MCF 10A (cell line): ENCODE data around the gene AJM1. TPM values are rescaled to one million over a fixed set of nuclear protein-coding genes. Genes with fewer than 3 reads are reported as not detected.

Experiments
- BruUV-seq: library from RNA; stranded (reverse); fragments of 400-500 nt; replicated peaks from 2 replicates; lab custom pipeline; 2021; lab: Mats Ljungman, UMichigan
- CTCF ChIA-PET: fragments of 300-600 bp; sonication (Branson Sonifier 250); formaldehyde crosslinking; extraction: SDS; loops from one replicate; lab custom pipeline; 2021; ENCODE audit warnings: antibody characterized with exemption, inconsistent platforms; lab: Yijun Ruan, JAX
- POLR2A ChIA-PET: fragments of 300-600, 350-650 bp; sonication (Branson Sonifier 250); formaldehyde crosslinking; extraction: SDS; loops from one replicate; lab custom pipeline; 2020; ENCODE audit warnings: antibody characterized with exemption, inconsistent platforms; lab: Yijun Ruan, JAX
- DNase-seq: peaks from one replicate; pipeline ENCODE4 v3.0.0-alpha.2; 2018; ENCODE audit not compliant: unreplicated experiment
- H3K27ac Mint-ChIP-seq: one replicate; pipeline ENCODE4 v1.8.0; 2022; ENCODE audit warnings: mild to moderate bottlenecking, low read depth, mixed read lengths; ENCODE audit not compliant: unreplicated experiment
- H3K27me3 Mint-ChIP-seq: one replicate; pipeline ENCODE4 v1.8.0; 2022; ENCODE audit warnings: mixed read lengths; ENCODE audit not compliant: insufficient read depth, unreplicated experiment
- H3K36me3 Mint-ChIP-seq: one replicate; pipeline ENCODE4 v1.8.0; 2022; ENCODE audit warnings: mild to moderate bottlenecking, moderate library complexity, mixed read lengths; ENCODE audit not compliant: insufficient read depth, unreplicated experiment
- H3K4me1 Mint-ChIP-seq: one replicate; pipeline ENCODE4 v1.8.0; 2022; ENCODE audit warnings: mixed read lengths; ENCODE audit not compliant: insufficient read depth, unreplicated experiment
- H3K4me3 Mint-ChIP-seq: one replicate; pipeline ENCODE4 v1.8.0; 2022; ENCODE audit warnings: mild to moderate bottlenecking, moderate library complexity, mixed read lengths; ENCODE audit not compliant: unreplicated experiment
- H3K9me3 Mint-ChIP-seq: one replicate; pipeline ENCODE4 v1.8.0; 2022; ENCODE audit warnings: mixed read lengths; ENCODE audit not compliant: unreplicated experiment
- intact Hi-C: fragments of 100-400 bp; cut with micrococcal nuclease; formaldehyde crosslinking; loops from 2 replicates; pipeline ENCODE4 v1.14.1; 2022
- total RNA-seq: library from RNA; stranded (reverse); gene quantifications from 2 replicates; pipeline ENCODE4 v1.2.3, GENCODE V29; 2022
- TF ChIP-seq, protein P1 (sequence below): fragments of 200-600 bp; IDR thresholded peaks from one replicate; pipeline ENCODE4 v1.8.0; 2022; ENCODE audit warnings: antibody characterized with exemption, mild to moderate bottlenecking; ENCODE audit not compliant: unreplicated experiment

The AJM1 gene
- total RNA-seq, 1 experiment from 2014 or later: 5.7 TPM

GRCh38 chr9:136858452-136858843 lies 16.2 kb downstream of the AJM1 start:
- H3K9me3 Mint-ChIP-seq: no peaks in the 10 kb centered on the region
- no peak overlapping the region for H3K27ac Mint-ChIP-seq
- ChIA-PET CTCF (interaction anchor here (0.6 kb wide), 1 partner anchor 122 kb away, joined by 3 read pairs; no protein-coding TSS in a partner anchor), POLR2A (no interaction called here)
- BruUV-seq: no TSS peak
- peaks cover 14% of the 10 kb centered on the region for H3K36me3 Mint-ChIP-seq
- no peaks in the 10 kb centered on the region for H3K4me1 Mint-ChIP-seq
- intact Hi-C loops: no loop called here
- TF ChIP-seq, protein P1, sequence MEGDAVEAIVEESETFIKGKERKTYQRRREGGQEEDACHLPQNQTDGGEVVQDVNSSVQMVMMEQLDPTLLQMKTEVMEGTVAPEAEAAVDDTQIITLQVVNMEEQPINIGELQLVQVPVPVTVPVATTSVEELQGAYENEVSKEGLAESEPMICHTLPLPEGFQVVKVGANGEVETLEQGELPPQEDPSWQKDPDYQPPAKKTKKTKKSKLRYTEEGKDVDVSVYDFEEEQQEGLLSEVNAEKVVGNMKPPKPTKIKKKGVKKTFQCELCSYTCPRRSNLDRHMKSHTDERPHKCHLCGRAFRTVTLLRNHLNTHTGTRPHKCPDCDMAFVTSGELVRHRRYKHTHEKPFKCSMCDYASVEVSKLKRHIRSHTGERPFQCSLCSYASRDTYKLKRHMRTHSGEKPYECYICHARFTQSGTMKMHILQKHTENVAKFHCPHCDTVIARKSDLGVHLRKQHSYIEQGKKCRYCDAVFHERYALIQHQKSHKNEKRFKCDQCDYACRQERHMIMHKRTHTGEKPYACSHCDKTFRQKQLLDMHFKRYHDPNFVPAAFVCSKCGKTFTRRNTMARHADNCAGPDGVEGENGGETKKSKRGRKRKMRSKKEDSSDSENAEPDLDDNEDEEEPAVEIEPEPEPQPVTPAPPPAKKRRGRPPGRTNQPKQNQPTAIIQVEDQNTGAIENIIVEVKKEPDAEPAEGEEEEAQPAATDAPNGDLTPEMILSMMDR: no peak
- no peak overlapping the region for H3K4me3 Mint-ChIP-seq
- H3K27me3 Mint-ChIP-seq: no peaks in the 10 kb centered on the region
- no peak for DNase-seq

- TF ChIP-seq, protein P1: no peak
- H3K4me1 Mint-ChIP-seq: no peaks in the 10 kb centered on the region
- peaks cover 20% of the 10 kb centered on the region for H3K36me3 Mint-ChIP-seq
- intact Hi-C loops: no loop called here
- no peaks in the 10 kb centered on the region for H3K9me3 Mint-ChIP-seq
- peak overlapping the region; percentile 9 for H3K27ac Mint-ChIP-seq
- no peak overlapping the region for H3K4me3 Mint-ChIP-seq
- ChIA-PET CTCF (interaction anchor here (0.6 kb wide), 1 partner anchor 122 kb away, joined by 3 read pairs; no protein-coding TSS in a partner anchor), POLR2A (interaction anchor here (0.7 to 2.3 kb wide), 3 partner anchors 9 to 80 kb away, joined by 4 to 6 read pairs (median 4); no protein-coding TSS in a partner anchor)
- peak; percentile 77 for DNase-seq
- no TSS peak for BruUV-seq
- no peaks in the 10 kb centered on the region for H3K27me3 Mint-ChIP-seq
Measured at GRCh38 chr9:136858844-136859757, 16.8 kb downstream of the AJM1 start.

GRCh38 chr9:136860529-136860928 lies 18.3 kb downstream of the AJM1 start:
- Mint-ChIP-seq H3K9me3 (no peaks in the 10 kb centered on the region), H3K27ac (no peak overlapping the region), H3K4me3 (no peak overlapping the region), H3K27me3 (no peaks in the 10 kb centered on the region), H3K36me3 (peaks cover 27% of the 10 kb centered on the region), H3K4me1 (peaks cover 6% of the 10 kb centered on the region)
- DNase-seq: no peak
- POLR2A ChIA-PET: interaction anchor here (1.2 to 2.3 kb wide), 4 partner anchors 10 to 22 kb away, joined by 4 to 7 read pairs (median 5); no protein-coding TSS in a partner anchor
- TF ChIP-seq, protein P1: no peak
- intact Hi-C loops: no loop called here
- BruUV-seq: no TSS peak
- CTCF ChIA-PET: no interaction called here
